Tibial artery (tissue), 4 donors: Measurements from ENCODE around the gene ZNF346.
"Not testable (repeated sequence)": the region's sequence is repeated elsewhere in the genome, so short reads cannot be mapped to it uniquely, and the experiment has no call there.

ENCODE experiments used
- DNase-seq, 2 donors: peaks; one replicate each; pipeline ENCODE4 v3.0.0-alpha.2; 2019
- H3K27ac ChIP-seq, 2 donors: fragments of 200-600 bp; sonication (generic) in 1 of 2; 1 replicate in 1 of 2; 2 replicates in 1 of 2; pipeline ENCODE4 v1.5.1; 2018 to 2019; ENCODE audit warnings: mild to moderate bottlenecking in 1 of 2
- H3K27me3 ChIP-seq, 2 donors: fragments of 200-600 bp; sonication (generic) in 1 of 2; one replicate each; pipeline versions ENCODE4 v1.5.1 to v1.6.0; 2016 to 2019
- H3K36me3 ChIP-seq, 3 donors: fragments of 200-600 bp; sonication (generic) in 2 of 3; one replicate each; pipeline ENCODE4 v1.5.1; 2016 to 2019; ENCODE audit warnings: mild to moderate bottlenecking in 2 of 3
- H3K4me1 ChIP-seq, 4 donors: fragments of 200-600 bp; sonication (generic) in 2 of 4; 1 replicate in 3 of 4; 2 replicates in 1 of 4; pipeline ENCODE4 v1.5.1; 2016 to 2019
- H3K4me3 ChIP-seq, 2 donors: fragments of 200-600 bp; sonication (generic) in 1 of 2; 1 replicate in 1 of 2; 2 replicates in 1 of 2; pipeline ENCODE4 v1.5.1; 2018 to 2019; ENCODE audit warnings: mild to moderate bottlenecking in 2 of 2
- H3K9me3 ChIP-seq, 3 donors: fragments of 200-600 bp; sonication (generic) in 1 of 3; one replicate each; pipeline ENCODE4 v1.5.1; 2016 to 2019
- CTCF ChIP-seq, 2 experiments: fragments of 200-600 bp in 1 of 2; fragments of 450-650 bp in 1 of 2; IDR thresholded peaks; one replicate each; pipeline ENCODE4 v1.5.1; 2017 to 2019; ENCODE audit warnings: antibody characterized with exemption in 2 of 2, mild to moderate bottlenecking in 1 of 2, moderate library complexity in 1 of 2
- intact Hi-C: fragments of 100-400 bp; cut with DNase I; formaldehyde crosslinking; loops from one replicate; pipeline ENCODE4 v1.15.0; 2023; ENCODE audit warnings: low total_unique reads

ZNF346 gene

GRCh38 chr5:177041936-177042335 lies 19.4 kb downstream of the ZNF346 start:
- no peak for TF ChIP-seq CTCF (IDR thresholded peaks at IDR 0.05)
- peaks cover 0 to 14% (median 9%) of the 10 kb centered on the region in 4 donors for H3K4me1 ChIP-seq
- no peak overlapping the region for H3K4me3 ChIP-seq
- no peaks in the 10 kb centered on the region for H3K27me3 ChIP-seq
- peaks cover 37 to 49% (median 46%) of the 10 kb centered on the region in 3 donors for H3K36me3 ChIP-seq
- no peak overlapping the region for H3K27ac ChIP-seq
- intact Hi-C loops, result no loop called here
- no peaks in the 10 kb centered on the region for H3K9me3 ChIP-seq
- no peak for DNase-seq

DNA sequence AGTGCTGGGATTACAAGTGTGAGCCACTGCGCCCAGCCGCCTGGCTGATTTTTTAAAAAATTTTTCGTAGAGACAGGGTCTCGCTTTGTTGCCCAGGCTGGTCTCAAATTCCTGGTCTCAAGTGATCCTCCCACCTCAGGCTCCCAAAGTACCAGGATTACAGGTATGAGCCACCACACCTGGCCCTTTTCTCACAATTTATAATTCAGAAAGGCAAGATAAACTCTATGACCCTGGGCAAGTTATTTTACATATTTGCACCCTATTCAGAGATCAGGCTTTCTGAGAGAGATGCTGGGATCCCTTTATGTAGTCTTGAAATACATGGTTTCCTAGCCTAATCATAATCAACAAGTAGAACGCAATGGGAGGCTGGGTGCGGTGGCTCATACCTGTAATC lies 20.6 kb downstream of the ZNF346 start:
- H3K4me3 ChIP-seq, result no peak overlapping the region
- DNase-seq, result no peak
- H3K4me1 ChIP-seq, result peaks cover 0 to 14% (median 9%) of the 10 kb centered on the region in 4 donors
- no peaks in the 10 kb centered on the region for H3K9me3 ChIP-seq
- no peaks in the 10 kb centered on the region for H3K27me3 ChIP-seq
- H3K27ac ChIP-seq, result no peak overlapping the region
- TF ChIP-seq CTCF (IDR thresholded peaks at IDR 0.05), result no peak
- H3K36me3 ChIP-seq, result peaks cover 37 to 58% (median 55%) of the 10 kb centered on the region in 3 donors
- intact Hi-C loops, result no loop called here

GRCh38 chr5:177043958-177044357 lies 21.5 kb downstream of the ZNF346 start:
- no peak overlapping the region for H3K4me3 ChIP-seq
- no peak for DNase-seq
- H3K27me3 ChIP-seq, result no peaks in the 10 kb centered on the region
- H3K27ac ChIP-seq, result no peak overlapping the region
- no peak for TF ChIP-seq CTCF (IDR thresholded peaks at IDR 0.05)
- H3K9me3 ChIP-seq, result no peaks in the 10 kb centered on the region
- H3K36me3 ChIP-seq, result peaks cover 43 to 65% (median 63%) of the 10 kb centered on the region in 3 donors
- intact Hi-C loops, result no loop called here
- H3K4me1 ChIP-seq, result peaks cover 0 to 14% (median 9%) of the 10 kb centered on the region in 4 donors

GRCh38 chr5:177044641-177045040 lies 22.1 kb downstream of the ZNF346 start:
- intact Hi-C loops, result no loop called here
- DNase-seq, result no peak
- H3K4me3 ChIP-seq, result no peak overlapping the region
- H3K27ac ChIP-seq, result no peak overlapping the region
- peaks cover 48 to 72% (median 69%) of the 10 kb centered on the region in 3 donors for H3K36me3 ChIP-seq
- H3K4me1 ChIP-seq, result peaks cover 0 to 14% (median 9%) of the 10 kb centered on the region in 4 donors
- no peaks in the 10 kb centered on the region for H3K9me3 ChIP-seq
- no peaks in the 10 kb centered on the region for H3K27me3 ChIP-seq
- no peak for TF ChIP-seq CTCF (IDR thresholded peaks at IDR 0.05)

GRCh38 chr5:177045631-177046030 lies 23.1 kb downstream of the ZNF346 start:
- Histone ChIP-seq H3K4me1 (peaks cover 0 to 11% (median 4%) of the 10 kb centered on the region in 4 donors), H3K9me3 (no peaks in the 10 kb centered on the region), H3K4me3 (no peak overlapping the region), H3K27ac (no peak overlapping the region), H3K27me3 (no peaks in the 10 kb centered on the region), H3K36me3 (peaks cover 48 to 82% (median 79%) of the 10 kb centered on the region in 3 donors)
- DNase-seq, result no peak
- intact Hi-C loops, result no loop called here
- no peak for TF ChIP-seq CTCF (IDR thresholded peaks at IDR 0.05)

DNA sequence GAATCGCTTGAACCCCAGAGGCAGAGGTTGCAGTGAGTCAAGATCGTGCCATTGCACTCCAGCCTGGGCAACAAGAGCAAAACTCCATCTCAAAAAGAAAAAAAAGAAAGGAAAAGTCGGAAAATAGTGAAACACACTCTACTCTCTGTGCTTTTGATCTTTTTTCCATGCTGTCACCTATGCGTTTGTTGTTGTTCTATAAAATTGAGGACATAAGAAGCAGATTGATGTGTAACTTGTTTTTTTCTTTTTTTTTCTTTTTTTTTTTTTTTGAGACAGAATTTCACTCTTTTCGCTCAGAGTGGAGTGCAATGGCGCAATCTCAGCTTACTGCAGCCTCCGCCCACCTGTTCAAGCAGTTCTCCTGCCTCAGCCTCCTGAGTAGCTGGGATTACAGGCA lies 26.0 kb downstream of the ZNF346 start:
- H3K4me3 ChIP-seq, DNase-seq, H3K27ac ChIP-seq, H3K4me1 ChIP-seq, H3K9me3 ChIP-seq, intact Hi-C loops, H3K27me3 ChIP-seq: not testable (repeated sequence)
- peaks cover 54 to 88% (median 79%) of the 10 kb centered on the region in 3 donors for H3K36me3 ChIP-seq
